Measurements from ENCODE around the gene PLPP3. TPM values are rescaled to one million over a fixed set of nuclear protein-coding genes. Genes with fewer than 3 reads are reported as not detected.

PLPP3 gene
- total RNA-seq, 2 donors from 2014 or later = not detected

DNA sequence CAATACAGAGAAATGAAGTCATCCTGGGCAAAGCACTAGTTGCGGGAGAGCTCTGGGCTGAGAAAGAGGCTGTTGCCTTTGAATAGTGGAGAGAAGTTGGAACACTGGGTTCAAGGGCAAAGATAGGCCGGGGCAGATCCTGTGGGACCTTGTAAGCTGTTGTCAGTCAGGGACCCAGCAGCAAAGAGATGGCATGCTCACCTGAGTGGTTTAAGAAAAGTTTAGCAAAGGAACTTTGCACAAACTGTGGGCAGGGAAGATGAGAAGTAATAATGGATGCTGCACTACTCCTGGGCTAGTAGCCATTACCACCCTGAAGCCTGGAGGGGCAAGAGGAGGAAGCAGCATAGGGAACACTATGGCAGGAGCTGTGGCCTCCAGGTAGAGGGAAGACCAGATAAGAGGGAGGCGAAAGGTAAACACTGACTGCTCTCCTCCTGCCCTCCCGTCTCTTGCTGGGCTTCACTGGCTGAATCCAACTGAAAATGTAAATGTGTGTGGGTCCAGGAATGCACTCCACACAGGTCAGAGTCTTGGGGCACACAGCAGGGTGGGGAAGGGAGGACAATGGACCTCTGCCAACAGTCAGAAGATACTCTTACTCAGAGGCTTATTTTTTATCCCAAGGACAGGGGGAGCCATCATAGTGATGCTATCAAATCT is 129.2 kb downstream of the PLPP3 start:
- Mint-ChIP-seq H3K4me3 (no peak overlapping the region), H3K4me1 (ENCODE audit: low read depth) (no peaks in the 10 kb centered on the region), H3K27ac (no peak overlapping the region), H3K36me3 (ENCODE audit: insufficient read depth in 2 of 2) (no peaks in the 10 kb centered on the region), H3K9me3 (peaks cover 0 to 2% of the 10 kb centered on the region in 2 donors), H3K27me3 (ENCODE audit: low read depth) (no peaks in the 10 kb centered on the region)
- no peak for ATAC-seq (replicated peaks in 1 of 2)
- DNase-seq = no peak

DNA sequence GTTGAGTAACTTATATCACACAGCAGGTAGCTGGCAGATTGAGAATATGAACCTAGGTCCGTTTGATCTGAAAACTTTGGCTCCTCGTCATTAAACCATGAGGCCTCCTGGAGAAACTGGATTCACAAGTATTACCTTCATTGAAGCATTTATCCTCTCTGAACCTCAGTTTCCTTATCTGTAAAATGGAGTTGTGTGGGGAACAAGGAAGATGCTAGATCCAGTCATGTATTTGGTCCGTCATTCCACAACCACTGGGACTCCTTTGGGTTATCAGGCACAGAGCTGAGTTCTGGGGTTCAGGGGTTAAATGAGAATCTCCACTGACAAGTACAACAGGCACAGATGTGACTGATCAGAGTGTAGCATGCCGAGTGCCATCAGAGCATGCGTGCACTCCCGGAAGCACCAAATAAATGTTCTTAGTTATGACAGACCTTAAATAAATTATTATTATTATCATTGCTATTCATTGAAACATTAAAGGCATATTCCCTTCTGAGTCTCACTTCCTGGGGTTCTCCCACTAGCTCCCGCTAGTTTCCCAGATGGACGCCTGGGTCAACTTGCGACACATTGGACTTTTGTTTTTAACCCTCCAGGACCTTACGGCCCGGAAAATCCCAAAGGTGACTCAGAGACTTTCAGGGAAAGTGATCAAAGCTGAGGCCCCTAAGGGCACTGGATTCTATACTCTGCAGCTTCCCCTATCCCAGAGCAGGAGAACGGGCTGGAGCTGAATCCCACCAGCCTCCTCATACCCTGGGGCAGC is 130.6 kb downstream of the PLPP3 start:
- Mint-ChIP-seq H3K27ac (no peak overlapping the region), H3K4me1 (ENCODE audit: low read depth) (no peaks in the 10 kb centered on the region), H3K9me3 (peaks cover 0 to 2% of the 10 kb centered on the region in 2 donors), H3K27me3 (ENCODE audit: low read depth) (no peaks in the 10 kb centered on the region), H3K4me3 (no peak overlapping the region), H3K36me3 (ENCODE audit: insufficient read depth in 2 of 2) (no peaks in the 10 kb centered on the region)
- DNase-seq (no peak), ATAC-seq (replicated peaks in 1 of 2) (no peak)

- no peak for ATAC-seq (replicated peaks in 1 of 2)
Measured at GRCh38 chr1:56447823-56448222, 131.5 kb downstream of the PLPP3 start.

GRCh38 chr1:56446531-56447098 is 132.7 kb downstream of the PLPP3 start:
- Mint-ChIP-seq H3K36me3 (ENCODE audit: insufficient read depth in 2 of 2) (no peaks in the 10 kb centered on the region), H3K27ac (no peak overlapping the region), H3K27me3 (ENCODE audit: low read depth) (no peaks in the 10 kb centered on the region), H3K9me3 (no peaks in the 10 kb centered on the region), H3K4me1 (ENCODE audit: low read depth) (no peaks in the 10 kb centered on the region), H3K4me3 (no peak overlapping the region)
- no peak for DNase-seq
- no peak for ATAC-seq (replicated peaks in 1 of 2)

More at GRCh38 chr1:56447823-56448222, 131.5 kb downstream of the PLPP3 start:
- no peaks in the 10 kb centered on the region for H3K4me1 Mint-ChIP-seq (ENCODE audit: low read depth)
- no peaks in the 10 kb centered on the region for H3K27me3 Mint-ChIP-seq (ENCODE audit: low read depth)
- no peaks in the 10 kb centered on the region for H3K36me3 Mint-ChIP-seq (ENCODE audit: insufficient read depth in 2 of 2)
- H3K27ac Mint-ChIP-seq = no peak overlapping the region
- no peaks in the 10 kb centered on the region for H3K9me3 Mint-ChIP-seq
- DNase-seq = no peak
- H3K4me3 Mint-ChIP-seq = no peak overlapping the region

DNA sequence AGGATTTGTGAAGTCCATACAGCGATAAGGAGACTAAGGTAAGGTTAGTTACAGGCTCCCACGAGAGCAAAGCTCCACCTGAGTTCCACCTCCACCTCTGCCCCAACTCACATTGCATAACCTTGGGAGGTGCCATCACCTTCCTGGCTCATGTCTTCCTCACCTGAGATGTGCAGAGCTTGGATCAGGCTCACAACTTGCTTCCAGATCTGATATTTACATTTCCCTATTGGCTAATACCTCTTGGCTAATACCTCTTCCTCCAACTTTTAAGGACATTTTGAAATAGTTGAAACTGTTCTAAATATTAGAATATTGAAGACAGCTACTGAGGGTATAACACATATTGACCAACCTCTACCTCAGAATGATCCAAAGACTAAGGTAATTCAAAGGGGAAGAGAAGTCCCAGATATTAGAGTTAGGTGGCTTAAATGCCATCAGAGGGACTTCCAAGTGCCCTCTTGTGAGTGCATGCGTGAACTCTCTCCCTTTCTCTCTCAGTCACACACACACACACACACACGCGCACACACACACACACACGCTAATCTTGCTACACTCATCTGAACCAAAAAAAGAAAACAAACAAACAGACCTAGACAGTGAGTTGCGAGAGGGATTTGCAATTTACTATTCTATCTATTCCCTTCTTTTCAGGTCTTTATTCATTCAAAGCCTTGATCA is 134.3 kb downstream of the PLPP3 start:
- DNase-seq (no peak), ATAC-seq (replicated peaks in 1 of 2) (no peak)
- H3K27me3 Mint-ChIP-seq (ENCODE audit: low read depth) = no peaks in the 10 kb centered on the region
- no peaks in the 10 kb centered on the region for H3K9me3 Mint-ChIP-seq
- no peak overlapping the region for H3K4me3 Mint-ChIP-seq
- no peak overlapping the region for H3K27ac Mint-ChIP-seq
- H3K36me3 Mint-ChIP-seq (ENCODE audit: insufficient read depth in 2 of 2) = no peaks in the 10 kb centered on the region
- no peaks in the 10 kb centered on the region for H3K4me1 Mint-ChIP-seq (ENCODE audit: low read depth)

Other genes starting within 250 kb of the PLPP3 start
- not detected for gene PRKAA2, start 65.8 kb upstream of the PLPP3 start, total RNA-seq
- gene FYB2, start 239.8 kb upstream of the PLPP3 start, total RNA-seq = not detected